OCI-LY7 (cell line): ENCODE data around the gene MINDY3. TPM values are rescaled to one million over a fixed set of nuclear protein-coding genes. Genes with fewer than 3 reads are reported as not detected.
A peak's percentile ranks its signal among the peaks of the same experiment; 100 is the strongest.

Source experiments
- Bru-seq: library from RNA; stranded (reverse); fragments of 400-500 nt; gene quantifications from one replicate; lab custom pipeline; 2021; lab: Mats Ljungman, UMichigan
- BruChase-seq, 2 experiments: library from RNA; stranded (reverse); fragments of 400-500 nt; gene quantifications; one replicate each; lab custom pipeline; 2021; lab: Mats Ljungman, UMichigan
- BruUV-seq: library from RNA; stranded (reverse); fragments of 400-500 nt; replicated peaks from 2 replicates; lab custom pipeline; 2021; lab: Mats Ljungman, UMichigan
- CTCF ChIA-PET: fragments of 300-600 bp; sonication (Branson Sonifier 250); formaldehyde crosslinking; loops from one replicate; lab custom pipeline; 2022; ENCODE audit warnings: antibody characterized with exemption; ENCODE audit not compliant: unreplicated experiment; lab: Charles Lee
- POLR2A ChIA-PET: fragments of 300-600 bp; sonication (Branson Sonifier 250); formaldehyde crosslinking; loops from one replicate; lab custom pipeline; 2022; ENCODE audit warnings: antibody characterized with exemption; lab: Charles Lee
- DNase-seq: peaks from one replicate; pipeline ENCODE4 v3.0.0-alpha.2; 2015; ENCODE audit warnings: low spot score
- H2AFZ ChIP-seq: fragments of 200-600 bp; sonication (generic), shearing (Covaris generic); 2 replicates; pipeline ENCODE4 v1.6.1; 2014; ENCODE audit warnings: mild to moderate bottlenecking, antibody characterized with exemption, low read length, moderate library complexity
- H3K27ac ChIP-seq: fragments of 200-600 bp; sonication (generic); 2 replicates; pipeline ENCODE4 v1.5.1; 2014; ENCODE audit warnings: mixed run types, low read depth, mild to moderate bottlenecking, moderate library complexity, low read length, inconsistent platforms; ENCODE audit not compliant: poor library complexity, severe bottlenecking
- H3K36me3 ChIP-seq: fragments of 200-600 bp; sonication (generic); 2 replicates; pipeline ENCODE4 v1.6.1; 2014; ENCODE audit warnings: mild to moderate bottlenecking, antibody characterized with exemption, low read length, moderate library complexity, mixed read lengths; ENCODE audit not compliant: insufficient read depth
- H3K4me1 ChIP-seq: fragments of 200-600 bp; sonication (generic); 2 replicates; pipeline ENCODE4 v1.5.1; 2014; ENCODE audit warnings: mild to moderate bottlenecking, low read length; ENCODE audit not compliant: insufficient read depth, poor library complexity, severe bottlenecking
- H3K4me2 ChIP-seq: fragments of 200-600 bp; sonication (generic); 2 replicates; pipeline ENCODE4 v1.6.1; 2014; ENCODE audit warnings: mild to moderate bottlenecking, low read length
- H3K4me3 ChIP-seq: fragments of 200-600 bp; sonication (generic); 2 replicates; pipeline ENCODE4 v1.5.1; 2014; ENCODE audit warnings: mild to moderate bottlenecking, low read depth, low read length; ENCODE audit not compliant: poor library complexity, severe bottlenecking
- H3K79me2 ChIP-seq: fragments of 200-600 bp; sonication (generic); 2 replicates; pipeline ENCODE4 v1.6.1; 2016; ENCODE audit warnings: low read depth, mild to moderate bottlenecking, low read length, moderate library complexity, mixed read lengths; ENCODE audit not compliant: insufficient read depth
- H3K9me2 ChIP-seq: fragments of 200-600 bp; sonication (generic); 2 replicates; pipeline ENCODE4 v1.6.1; 2016; ENCODE audit warnings: mild to moderate bottlenecking, low read length, mixed read lengths; ENCODE audit not compliant: insufficient read depth
- H3K9me3 ChIP-seq: fragments of 200-600 bp; sonication (generic); 2 replicates; pipeline ENCODE4 v1.6.1; 2014; ENCODE audit warnings: mild to moderate bottlenecking, mixed run types, low read length, mixed read lengths
- H4K20me1 ChIP-seq: fragments of 200-600 bp; sonication (generic); 2 replicates; pipeline ENCODE4 v1.6.1; 2014; ENCODE audit warnings: mild to moderate bottlenecking, antibody characterized with exemption, low read length, moderate library complexity, mixed read lengths; ENCODE audit not compliant: insufficient read depth
- CTCF ChIP-seq: fragments of 200-600 bp; sonication (generic); conservative IDR thresholded peaks from 2 replicates; pipeline ENCODE4 v1.5.1; 2014; ENCODE audit warnings: mild to moderate bottlenecking, antibody characterized with exemption, low read length, moderate library complexity, mixed read lengths
- EZH2phosphoT487 ChIP-seq: fragments of 200-600 bp; sonication (generic); IDR thresholded peaks from 2 replicates; pipeline ENCODE4 v1.6.1; 2018; ENCODE audit warnings: low read depth, borderline replicate concordance, mild to moderate bottlenecking, mixed run types, antibody characterized with exemption, low read length, moderate library complexity, mixed read lengths
- intact Hi-C: fragments of 100-400 bp; cut with micrococcal nuclease; formaldehyde crosslinking; loops from one replicate; pipeline ENCODE4 v1.10.0; 2022; ENCODE audit not compliant: unreplicated experiment
- long read RNA-seq: library from polyadenylated mRNA; stranded (forward); transcript quantifications from one replicate; pipeline ENCODE4 v2.0.0, GENCODE V29; 2022
- total RNA-seq, 2 experiments: library from RNA; depleted of rRNA in 1 of 2; stranded (reverse); fragments of >200 nt in 1 of 2; shearing (Covaris generic) in 1 of 2; gene quantifications; 2 replicates each; pipeline ENCODE4 v1.2.3, GENCODE V29; 2014 to 2022

MINDY3 gene
- total RNA-seq (2014; rRNA removed; shearing (Covaris generic)) (15.7 and 16.2 TPM in 2 replicates), total RNA-seq (2022) (23.3 and 24.9 TPM in 2 replicates), Bru-seq, nascent RNA (percentile 86 among the genes with signal in this experiment), BruChase-seq, experiment 1, labeled RNA remaining after a 6-hour chase (percentile 58 among the genes with signal in this experiment), BruChase-seq, experiment 2, labeled RNA remaining after a 2-hour chase (percentile 70 among the genes with signal in this experiment)
- long read RNA-seq, transcript MINDY3-201 (15 exons, 2,381 nt), result major isoform, 13 of 32 reads
- long read RNA-seq, partial matches to known transcripts, result 7 of 32 reads
- long read RNA-seq, other reads (novel, unspliced or antisense), result 9 of 32 reads

- Histone ChIP-seq H3K27ac (peak within 1 kb of the TSS; percentile 69), H4K20me1 (no peaks in the 10 kb centered on the region), H3K4me2 (peak within 1 kb of the TSS; percentile 72), H3K4me1 (peaks cover 25% of the 10 kb centered on the region), H2AFZ (peak within 1 kb of the TSS; percentile 94), H3K79me2 (peaks cover 44% of the 10 kb centered on the region), H3K36me3 (peaks cover 6% of the 10 kb centered on the region; the same call in 1 of the 2 replicates), H3K9me3 (no peaks in the 10 kb centered on the region), H3K9me2 (no peaks in the 10 kb centered on the region), H3K4me3 (peak within 1 kb of the TSS; percentile 92)
- CTCF ChIA-PET, result interaction anchor here (1.0 kb wide), 1 partner anchor 577 kb away, joined by 3 read pairs; the partner anchor contains the start of gene PTER
- intact Hi-C loops, result loop anchor here (2.0 to 10.0 kb wide), 4 partner anchors 73 to 1785 kb away; partner anchors contain the start of genes PTER and STAM
- DNase-seq, result peak; percentile 91
- POLR2A ChIA-PET, result interaction anchor here (0.6 to 1.6 kb wide), 11 partner anchors 9 to 957 kb away, joined by 3 to 6 read pairs (median 3); partner anchors contain the start of gene RSU1
- BruUV-seq, result no TSS peak
- TF ChIP-seq EZH2phosphoT487 (no peak), CTCF (no peak)
Measured at GRCh38 chr10:15859906-15860691, at the start of gene MINDY3. Gene MINDY3 (minus strand): TSS chr10:15860507. CDS start chr10:15860299, 208 bp downstream.

- DNase-seq, result no peak
- Histone ChIP-seq H2AFZ (no peak overlapping the region), H3K27ac (no peak overlapping the region), H3K9me2 (no peaks in the 10 kb centered on the region), H3K4me1 (no peaks in the 10 kb centered on the region), H3K79me2 (no peaks in the 10 kb centered on the region), H3K4me2 (no peak overlapping the region), H3K36me3 (no peaks in the 10 kb centered on the region), H3K9me3 (no peaks in the 10 kb centered on the region), H3K4me3 (no peak overlapping the region), H4K20me1 (no peaks in the 10 kb centered on the region)
- POLR2A ChIA-PET, result no interaction called here
- BruUV-seq, result no TSS peak
- CTCF ChIA-PET, result no interaction called here
- intact Hi-C loops, result loop anchor here (5.0 kb wide), 1 partner anchor 875 kb away; no protein-coding TSS in a partner anchor
- TF ChIP-seq CTCF (no peak), EZH2phosphoT487 (no peak)
Measured at GRCh38 chr10:15901889-15902288, 41.6 kb upstream of the MINDY3 start.
